Activated naive CD4-positive, alpha-beta T cell treated with anti-CD3 and anti-CD28 coated beads for 36 hours (primary cell): ENCODE measurements around the gene PLCXD3. TPM values are rescaled to one million over a fixed set of nuclear protein-coding genes. Genes with fewer than 3 reads are reported as not detected.

Source experiments
- CTCF ChIA-PET: fragments of 350-600 bp; sonication (Branson Sonifier 250); formaldehyde crosslinking; loops from one replicate; lab custom pipeline; 2021; ENCODE audit warnings: antibody characterized with exemption; lab: Charles Lee
- DNase-seq: peaks from one replicate; pipeline ENCODE4 v3.0.0-alpha.2; 2020
- H3K27ac Mint-ChIP-seq: one replicate; pipeline ENCODE4 v1.8.0; 2021; ENCODE audit warnings: mild to moderate bottlenecking, mixed read lengths
- H3K27me3 Mint-ChIP-seq: one replicate; pipeline ENCODE4 v1.8.0; 2021; ENCODE audit warnings: low read depth, mixed read lengths
- H3K36me3 Mint-ChIP-seq: one replicate; pipeline ENCODE4 v1.8.0; 2021; ENCODE audit warnings: low read depth, mixed read lengths
- H3K4me1 Mint-ChIP-seq: one replicate; pipeline ENCODE4 v1.8.0; 2021; ENCODE audit warnings: low read depth, mixed read lengths
- H3K4me3 Mint-ChIP-seq: one replicate; pipeline ENCODE4 v1.8.0; 2021; ENCODE audit warnings: mild to moderate bottlenecking, moderate library complexity, mixed read lengths
- H3K9me3 Mint-ChIP-seq: one replicate; pipeline ENCODE4 v1.8.0; 2021; ENCODE audit warnings: mixed read lengths
- intact Hi-C: fragments of 100-400 bp; cut with micrococcal nuclease; formaldehyde crosslinking; loops from one replicate; pipeline ENCODE4 v1.15.1; 2023
- total RNA-seq, 2 experiments: library from RNA; stranded (reverse); gene quantifications; one replicate each; pipeline ENCODE4 v1.2.3, GENCODE V29; 2021

Gene PLCXD3, protein sequence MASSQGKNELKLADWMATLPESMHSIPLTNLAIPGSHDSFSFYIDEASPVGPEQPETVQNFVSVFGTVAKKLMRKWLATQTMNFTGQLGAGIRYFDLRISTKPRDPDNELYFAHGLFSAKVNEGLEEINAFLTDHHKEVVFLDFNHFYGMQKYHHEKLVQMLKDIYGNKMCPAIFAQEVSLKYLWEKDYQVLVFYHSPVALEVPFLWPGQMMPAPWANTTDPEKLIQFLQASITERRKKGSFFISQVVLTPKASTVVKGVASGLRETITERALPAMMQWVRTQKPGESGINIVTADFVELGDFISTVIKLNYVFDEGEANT
- not detected for total RNA-seq

DNA sequence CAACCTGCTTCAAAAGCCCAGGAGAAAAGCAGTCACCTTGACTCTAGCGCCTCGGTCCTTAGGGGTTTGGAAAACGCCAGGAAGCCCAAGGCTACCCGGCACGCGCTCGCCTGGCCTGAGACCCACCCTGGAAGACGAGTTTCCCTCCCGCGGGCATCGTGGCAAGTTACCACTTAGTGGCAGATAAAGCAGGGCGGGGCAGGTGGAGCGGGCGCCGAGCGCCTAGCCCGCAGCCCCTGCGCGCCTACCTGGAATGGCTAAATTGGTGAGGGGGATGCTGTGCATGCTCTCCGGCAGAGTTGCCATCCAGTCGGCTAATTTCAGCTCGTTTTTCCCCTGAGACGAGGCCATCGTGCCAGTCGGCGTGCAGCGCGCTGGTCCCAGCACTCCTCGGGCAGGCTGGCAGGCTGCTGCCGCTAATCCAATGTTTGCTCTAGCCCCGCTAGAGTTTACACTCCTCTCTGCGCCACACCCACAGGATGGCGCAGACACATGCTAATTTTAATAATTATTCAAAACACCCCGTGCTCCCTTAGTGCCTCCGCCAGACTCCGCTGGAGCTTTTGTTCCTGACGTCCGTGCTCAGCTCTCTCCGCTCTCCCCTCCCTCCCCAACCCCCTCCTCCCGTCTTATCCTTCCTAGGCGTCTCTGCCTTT is at the start of gene PLCXD3:
Gene PLCXD3 (minus strand): TSS at position 426 of the 656 bp plus-strand sequence. CDS start 75 bp downstream, at position 351.
- H3K27me3 Mint-ChIP-seq: peaks cover 34% of the 10 kb centered on the region
- CTCF ChIA-PET: interaction anchor here (1.2 kb wide), 1 partner anchor 606 kb away, joined by 3 read pairs; no protein-coding TSS in a partner anchor
- no peak within 1 kb of the TSS for H3K4me3 Mint-ChIP-seq
- no peaks in the 10 kb centered on the region for H3K9me3 Mint-ChIP-seq
- no peaks in the 10 kb centered on the region for H3K4me1 Mint-ChIP-seq
- no peak within 1 kb of the TSS for H3K27ac Mint-ChIP-seq
- DNase-seq: no peak
- no peaks in the 10 kb centered on the region for H3K36me3 Mint-ChIP-seq
- intact Hi-C loops: no loop called here

DNA sequence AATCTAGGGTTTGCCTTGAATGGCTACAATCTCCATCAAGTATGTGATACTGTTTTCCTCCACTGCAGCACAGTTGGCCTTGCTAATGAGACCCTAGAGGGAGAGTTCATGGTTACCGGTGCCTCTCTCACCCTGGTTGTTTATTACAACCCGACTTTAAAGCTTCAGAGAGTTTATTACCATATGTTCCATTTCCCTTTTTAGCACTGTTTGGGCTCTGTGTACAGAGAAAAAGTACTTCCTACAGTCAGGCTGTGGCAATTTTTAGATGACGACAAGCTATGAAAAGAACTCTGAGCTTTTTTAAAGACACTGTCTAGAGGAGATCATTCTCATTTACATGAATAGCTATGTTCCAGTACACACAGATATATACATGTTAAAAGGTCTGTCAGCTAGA is 48.8 kb upstream of the PLCXD3 start:
- CTCF ChIA-PET: no interaction called here
- Mint-ChIP-seq H3K4me1 (no peaks in the 10 kb centered on the region), H3K4me3 (no peak overlapping the region), H3K27me3 (no peaks in the 10 kb centered on the region), H3K9me3 (peaks cover 3% of the 10 kb centered on the region), H3K27ac (no peak overlapping the region), H3K36me3 (no peaks in the 10 kb centered on the region)
- DNase-seq: no peak
- intact Hi-C loops: no loop called here

DNA sequence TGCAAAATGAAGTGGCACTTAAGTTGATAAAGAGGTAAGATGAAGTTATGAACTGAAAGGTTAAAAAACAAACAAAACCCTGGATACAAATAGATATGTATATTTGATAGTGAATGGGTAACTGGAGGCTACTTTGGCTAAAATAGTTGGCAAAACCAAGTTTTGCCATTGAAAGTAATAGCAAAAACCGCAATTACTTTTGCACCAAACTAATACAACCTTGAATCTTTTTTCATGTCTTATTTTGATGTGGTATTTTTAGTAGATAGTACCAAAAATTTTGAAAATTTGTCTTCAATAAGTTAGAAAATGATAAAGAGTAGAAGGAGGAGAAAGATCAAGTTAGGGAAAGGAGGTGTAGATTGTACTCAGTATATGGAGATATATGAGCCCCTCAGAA is 47.9 kb upstream of the PLCXD3 start:
- H3K36me3 Mint-ChIP-seq: no peaks in the 10 kb centered on the region
- intact Hi-C loops: no loop called here
- H3K4me3 Mint-ChIP-seq: no peak overlapping the region
- H3K27me3 Mint-ChIP-seq: no peaks in the 10 kb centered on the region
- no peaks in the 10 kb centered on the region for H3K4me1 Mint-ChIP-seq
- no peak overlapping the region for H3K27ac Mint-ChIP-seq
- no peak for DNase-seq
- CTCF ChIA-PET: no interaction called here
- peaks cover 2% of the 10 kb centered on the region for H3K9me3 Mint-ChIP-seq

DNA sequence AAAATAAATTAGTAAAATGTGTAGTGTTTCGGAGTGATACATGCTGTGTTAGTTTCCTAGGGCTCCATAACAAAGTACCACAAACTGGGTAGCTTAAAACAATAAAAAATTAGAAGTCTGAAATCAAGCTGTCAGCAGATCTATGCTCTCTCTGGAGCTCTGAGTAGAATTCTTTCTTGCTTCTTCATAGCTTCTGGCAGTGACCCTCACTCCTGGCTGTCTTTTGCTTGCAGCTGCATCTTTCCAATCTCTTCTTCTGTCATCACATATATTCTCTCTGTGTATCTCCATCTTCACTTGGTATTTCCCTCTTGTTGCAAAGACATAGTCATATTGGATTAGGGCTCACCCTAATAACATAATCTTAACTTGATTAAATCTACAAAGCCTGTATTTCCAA is 37.6 kb upstream of the PLCXD3 start:
- H3K4me3 Mint-ChIP-seq: no peak overlapping the region
- intact Hi-C loops: no loop called here
- DNase-seq: no peak
- H3K27me3 Mint-ChIP-seq: no peaks in the 10 kb centered on the region
- H3K36me3 Mint-ChIP-seq: no peaks in the 10 kb centered on the region
- CTCF ChIA-PET: interaction anchor here (0.6 kb wide), 1 partner anchor 65 kb away, joined by 3 read pairs; no protein-coding TSS in a partner anchor
- H3K27ac Mint-ChIP-seq: no peak overlapping the region
- H3K4me1 Mint-ChIP-seq: no peaks in the 10 kb centered on the region
- peaks cover 11% of the 10 kb centered on the region for H3K9me3 Mint-ChIP-seq

DNA sequence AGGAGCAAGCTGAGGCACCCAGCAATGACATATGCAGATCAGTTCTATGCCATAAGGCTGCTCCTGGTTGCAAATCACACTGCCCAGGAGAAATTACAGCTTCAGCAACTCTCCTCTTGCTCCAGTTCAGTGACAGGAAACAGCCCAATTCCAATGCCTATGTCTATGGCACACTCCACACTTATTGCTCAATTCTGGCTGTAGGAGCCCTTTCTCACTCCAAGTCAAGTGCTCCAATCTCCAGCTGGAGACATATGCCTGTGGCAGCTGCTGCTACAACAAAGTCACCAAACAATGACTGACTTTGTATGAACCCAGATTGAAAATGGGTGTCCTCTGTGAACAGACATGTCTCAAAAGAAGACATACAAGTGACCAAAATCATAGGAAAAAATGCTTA is 31.8 kb upstream of the PLCXD3 start:
- DNase-seq: no peak
- H3K27ac Mint-ChIP-seq: no peak overlapping the region
- intact Hi-C loops: no loop called here
- H3K36me3 Mint-ChIP-seq: no peaks in the 10 kb centered on the region
- no peak overlapping the region for H3K4me3 Mint-ChIP-seq
- H3K27me3 Mint-ChIP-seq: no peaks in the 10 kb centered on the region
- CTCF ChIA-PET: no interaction called here
- H3K4me1 Mint-ChIP-seq: no peaks in the 10 kb centered on the region
- H3K9me3 Mint-ChIP-seq: peaks cover 8% of the 10 kb centered on the region

DNA sequence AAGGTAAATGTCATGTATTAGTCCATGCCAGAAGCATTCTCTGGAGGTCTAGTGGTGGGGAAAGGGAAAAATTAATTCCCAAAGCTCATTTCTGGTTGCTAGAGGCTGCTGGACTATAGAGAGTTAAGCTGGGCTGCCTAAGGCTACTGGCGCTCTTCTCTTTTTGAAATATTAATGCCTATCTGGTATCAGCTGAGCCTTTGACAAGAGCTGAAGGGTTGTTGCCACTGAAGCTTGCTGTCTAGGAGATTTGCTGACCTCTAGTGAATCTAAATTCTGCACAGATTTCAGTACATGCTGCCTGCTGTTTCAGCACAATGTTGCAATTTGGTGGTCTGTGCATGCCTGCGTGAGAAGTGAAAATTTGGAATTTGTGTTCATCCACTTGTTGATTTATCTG is 29.1 kb upstream of the PLCXD3 start:
- intact Hi-C loops: no loop called here
- Mint-ChIP-seq H3K4me3 (no peak overlapping the region), H3K36me3 (no peaks in the 10 kb centered on the region), H3K4me1 (no peaks in the 10 kb centered on the region), H3K9me3 (peaks cover 16% of the 10 kb centered on the region), H3K27me3 (no peaks in the 10 kb centered on the region), H3K27ac (no peak overlapping the region)
- DNase-seq: no peak
- CTCF ChIA-PET: no interaction called here

DNA sequence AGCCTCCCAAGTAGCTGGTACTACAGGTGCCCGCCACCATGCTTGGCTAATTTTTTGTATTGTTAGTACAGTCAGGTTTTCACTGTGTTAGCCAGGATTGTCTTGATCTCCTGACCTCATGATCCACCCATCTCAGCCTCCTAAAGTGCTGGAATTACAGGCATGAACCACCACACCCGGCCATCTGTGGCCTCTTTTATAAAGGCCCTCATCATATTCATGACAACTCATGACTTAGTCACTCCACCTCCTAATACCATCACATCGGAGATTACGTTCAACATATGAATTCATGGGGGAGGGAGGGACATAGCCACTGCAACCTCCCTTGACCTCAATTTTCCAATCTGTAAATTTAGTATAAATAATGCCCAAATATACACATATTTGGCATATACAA is 27.2 kb upstream of the PLCXD3 start:
- Mint-ChIP-seq H3K4me3 (no peak overlapping the region), H3K4me1 (no peaks in the 10 kb centered on the region)

DNA sequence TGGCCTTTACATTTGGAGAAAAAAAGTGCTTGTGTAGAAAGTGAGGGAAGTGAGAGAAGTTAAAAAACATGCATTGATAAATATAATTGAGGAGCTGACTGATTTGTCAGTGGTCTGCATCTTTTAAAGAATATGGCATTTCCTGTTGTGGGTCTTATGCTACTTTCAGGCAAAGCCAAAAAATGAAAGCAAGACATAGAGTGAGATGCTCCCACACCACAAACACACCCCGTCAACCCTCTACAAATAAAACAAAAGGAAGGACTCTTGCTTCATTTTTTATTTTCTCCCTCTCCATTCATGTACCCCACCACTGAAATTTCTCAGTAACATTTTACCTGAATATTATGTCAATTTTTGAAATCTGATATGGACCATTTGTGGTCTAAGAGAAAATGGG is 22.1 kb upstream of the PLCXD3 start:
- DNase-seq: no peak
- peaks cover 9% of the 10 kb centered on the region for H3K9me3 Mint-ChIP-seq
- H3K27ac Mint-ChIP-seq: no peak overlapping the region
- H3K4me1 Mint-ChIP-seq: no peaks in the 10 kb centered on the region
- no peaks in the 10 kb centered on the region for H3K27me3 Mint-ChIP-seq
- intact Hi-C loops: no loop called here
- H3K36me3 Mint-ChIP-seq: no peaks in the 10 kb centered on the region
- H3K4me3 Mint-ChIP-seq: no peak overlapping the region
- CTCF ChIA-PET: no interaction called here

More for the DNA sequence above, 27.2 kb upstream of the PLCXD3 start:
- intact Hi-C loops: no loop called here
- Mint-ChIP-seq H3K27ac (no peak overlapping the region), H3K27me3 (no peaks in the 10 kb centered on the region), H3K9me3 (peaks cover 16% of the 10 kb centered on the region), H3K36me3 (no peaks in the 10 kb centered on the region)
- CTCF ChIA-PET: no interaction called here
- DNase-seq: no peak

DNA sequence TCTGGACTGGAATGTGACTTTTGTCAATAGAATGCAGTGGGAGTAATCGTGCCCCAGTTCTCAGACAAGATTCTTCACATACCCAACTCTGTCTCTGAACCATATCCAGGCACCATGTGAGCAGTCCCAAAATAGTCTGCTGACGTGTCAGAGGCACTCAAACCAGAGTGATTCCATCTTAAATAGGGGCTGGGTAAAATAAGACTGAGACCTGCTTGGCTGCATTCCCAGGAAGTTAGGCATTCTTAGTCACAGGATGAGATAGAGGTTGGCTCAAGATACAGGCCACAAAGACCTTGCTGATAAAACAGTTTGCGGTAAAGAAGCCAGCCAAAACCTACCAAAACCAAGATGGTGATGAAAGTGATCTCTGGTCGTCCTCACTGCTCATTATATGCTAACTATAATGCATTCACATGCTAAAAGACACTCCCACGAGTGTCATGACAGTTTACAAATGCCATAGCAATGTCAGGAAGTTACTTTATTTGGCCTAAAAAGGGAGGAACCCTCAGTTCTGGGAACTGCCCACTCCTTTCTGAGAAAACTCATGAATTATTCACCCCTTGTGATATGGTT is 16.9 kb upstream of the PLCXD3 start:
- no peak for DNase-seq
- no peaks in the 10 kb centered on the region for H3K9me3 Mint-ChIP-seq
- no peak overlapping the region for H3K4me3 Mint-ChIP-seq
- CTCF ChIA-PET: no interaction called here
- no peaks in the 10 kb centered on the region for H3K36me3 Mint-ChIP-seq
- no peaks in the 10 kb centered on the region for H3K27me3 Mint-ChIP-seq
- no peaks in the 10 kb centered on the region for H3K4me1 Mint-ChIP-seq
- H3K27ac Mint-ChIP-seq: no peak overlapping the region
- intact Hi-C loops: no loop called here

DNA sequence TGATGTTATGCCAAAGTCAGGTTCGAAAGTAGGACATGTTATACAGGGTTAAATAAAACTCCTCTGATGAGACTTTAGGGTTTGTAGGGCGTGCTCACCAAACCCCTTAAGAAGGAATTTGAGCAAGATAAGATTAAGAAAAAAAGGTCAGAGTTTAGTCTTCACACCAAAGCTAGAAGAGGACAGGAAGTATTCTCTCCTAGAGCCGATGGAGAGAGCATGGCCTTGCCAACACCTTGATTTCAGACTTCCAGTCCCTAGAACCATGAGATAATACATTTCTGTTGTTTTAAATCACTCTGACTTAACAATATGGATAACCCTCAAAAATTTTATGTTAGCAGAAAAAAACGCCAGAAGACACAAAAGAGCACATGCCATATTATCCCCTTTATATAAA is 16.3 kb upstream of the PLCXD3 start:
- H3K4me1 Mint-ChIP-seq: no peaks in the 10 kb centered on the region
- intact Hi-C loops: no loop called here
- H3K27ac Mint-ChIP-seq: no peak overlapping the region
- CTCF ChIA-PET: no interaction called here
- H3K9me3 Mint-ChIP-seq: no peaks in the 10 kb centered on the region
- no peak for DNase-seq
- no peaks in the 10 kb centered on the region for H3K27me3 Mint-ChIP-seq
- no peak overlapping the region for H3K4me3 Mint-ChIP-seq
- H3K36me3 Mint-ChIP-seq: no peaks in the 10 kb centered on the region

DNA sequence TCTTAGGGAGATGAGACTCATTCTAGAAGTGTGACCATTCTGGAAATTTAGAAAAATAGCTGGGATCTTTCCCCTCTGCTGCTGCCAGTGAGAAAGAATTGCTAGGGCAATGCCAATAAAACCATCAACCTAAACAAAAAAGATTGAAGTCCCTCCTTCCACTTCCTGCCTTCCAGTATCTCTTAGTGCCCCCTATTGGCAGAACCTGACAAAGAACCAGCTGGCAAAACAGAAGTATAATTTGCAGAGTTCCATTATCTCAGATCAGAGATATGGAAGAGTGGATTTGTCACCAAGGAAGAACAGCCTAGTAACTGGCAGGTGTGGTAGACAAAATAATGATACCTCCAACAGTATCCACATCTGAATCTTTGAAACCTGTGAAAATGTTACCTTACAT is 13.8 kb upstream of the PLCXD3 start:
- H3K27me3 Mint-ChIP-seq: no peaks in the 10 kb centered on the region
- intact Hi-C loops: loop anchor here (5.0 kb wide), 1 partner anchor 622 kb away; no protein-coding TSS in a partner anchor

DNA sequence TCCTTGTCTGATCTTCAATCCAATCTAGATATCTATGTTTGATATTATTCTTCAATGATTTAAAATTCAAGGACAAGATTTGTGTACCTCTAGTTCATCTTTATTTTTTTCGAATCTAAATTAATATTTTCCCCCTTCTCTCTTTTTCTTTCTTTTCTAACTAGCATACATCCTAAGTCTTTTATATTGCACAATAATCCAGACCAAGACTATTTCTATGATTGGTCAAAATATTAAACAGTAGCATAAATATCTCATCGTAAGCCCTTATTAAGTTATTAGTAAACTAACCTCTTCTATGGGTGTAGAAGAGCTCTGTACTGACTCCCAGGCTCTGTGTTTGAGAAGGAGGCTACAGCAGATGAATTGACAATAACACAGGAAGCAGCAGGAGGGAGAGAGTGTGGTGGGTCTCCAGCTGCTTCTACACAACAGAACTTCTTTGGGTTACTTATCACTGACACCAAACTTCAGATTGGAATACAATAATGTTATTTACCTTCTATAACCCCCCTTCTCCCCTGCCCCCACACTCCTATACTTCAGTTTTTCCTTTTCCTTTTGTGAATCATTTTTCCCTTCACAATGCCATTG is 11.9 kb upstream of the PLCXD3 start:
- no peak overlapping the region for H3K27ac Mint-ChIP-seq
- DNase-seq: no peak
- intact Hi-C loops: loop anchor here (5.0 kb wide), 1 partner anchor 620 kb away; no protein-coding TSS in a partner anchor
- CTCF ChIA-PET: interaction anchor here (0.6 kb wide), 1 partner anchor 119 kb away, joined by 3 read pairs; no protein-coding TSS in a partner anchor
- no peaks in the 10 kb centered on the region for H3K9me3 Mint-ChIP-seq
- no peaks in the 10 kb centered on the region for H3K36me3 Mint-ChIP-seq
- no peaks in the 10 kb centered on the region for H3K27me3 Mint-ChIP-seq
- no peak overlapping the region for H3K4me3 Mint-ChIP-seq
- H3K4me1 Mint-ChIP-seq: no peaks in the 10 kb centered on the region

More for the DNA sequence above, 13.8 kb upstream of the PLCXD3 start:
- CTCF ChIA-PET: interaction anchor here (0.6 kb wide), 1 partner anchor 125 kb away, joined by 3 read pairs; no protein-coding TSS in a partner anchor
- H3K27ac Mint-ChIP-seq: no peak overlapping the region
- H3K36me3 Mint-ChIP-seq: no peaks in the 10 kb centered on the region
- DNase-seq: no peak
- no peaks in the 10 kb centered on the region for H3K9me3 Mint-ChIP-seq
- H3K4me1 Mint-ChIP-seq: no peaks in the 10 kb centered on the region
- no peak overlapping the region for H3K4me3 Mint-ChIP-seq
